NCI-H2196 (cell line): Measurements from ENCODE around the gene VRK2.
"Not testable (repeated sequence)": the region's sequence is repeated elsewhere in the genome, so short reads cannot be mapped to it uniquely, and the experiment has no call there.

Experiments used
- DNase-seq: peaks from one replicate; lab custom pipeline; 2025; ENCODE audit not compliant: unreplicated experiment; lab: John Stamatoyannopoulos, UW

The VRK2 gene

GRCh38 chr2:58106896-58107295 is 60.3 kb downstream of the VRK2 start:
- no peak for DNase-seq

GRCh38 chr2:58107803-58108710 is 61.5 kb downstream of the VRK2 start:
- no peak for DNase-seq

- no peak for DNase-seq
Measured at GRCh38 chr2:58109481-58109880, 62.9 kb downstream of the VRK2 start.

GRCh38 chr2:58110765-58111164 is 64.2 kb downstream of the VRK2 start:
- no peak for DNase-seq

GRCh38 chr2:58113563-58113962 is 67.0 kb downstream of the VRK2 start:
- not testable (repeated sequence) for DNase-seq

GRCh38 chr2:58120626-58121229 is 74.1 kb downstream of the VRK2 start:
- no peak for DNase-seq

- no peak for DNase-seq
Measured at GRCh38 chr2:58122040-58122439, 75.4 kb downstream of the VRK2 start.

GRCh38 chr2:58122540-58122939 is 75.9 kb downstream of the VRK2 start:
- DNase-seq = no peak

GRCh38 chr2:58127111-58127510 is 80.5 kb downstream of the VRK2 start:
- no peak for DNase-seq

GRCh38 chr2:58130238-58130637 is 83.6 kb downstream of the VRK2 start:
- DNase-seq = no peak

GRCh38 chr2:58131191-58132011 is 84.8 kb downstream of the VRK2 start:
- no peak for DNase-seq

- DNase-seq = no peak
Measured at GRCh38 chr2:58133395-58133794, 86.8 kb downstream of the VRK2 start.

GRCh38 chr2:58135861-58136260 is 89.3 kb downstream of the VRK2 start:
- no peak for DNase-seq

- DNase-seq = no peak
Measured at GRCh38 chr2:58137221-58137620, 90.6 kb downstream of the VRK2 start.

- no peak for DNase-seq
Measured at GRCh38 chr2:58137856-58138255, 91.2 kb downstream of the VRK2 start.

GRCh38 chr2:58138396-58139030 is 91.9 kb downstream of the VRK2 start:
- DNase-seq = no peak

- no peak for DNase-seq
Measured at GRCh38 chr2:58140508-58141072, 94.0 kb downstream of the VRK2 start.

- DNase-seq = not testable (repeated sequence)
Measured at GRCh38 chr2:58145769-58146168, 99.2 kb downstream of the VRK2 start.

GRCh38 chr2:58146707-58147106 is 100.1 kb downstream of the VRK2 start:
- DNase-seq = no peak

- peak; percentile 28 for DNase-seq
Measured at GRCh38 chr2:58155160-58155778, 108.7 kb downstream of the VRK2 start.
